H1 (cell line): ENCODE results near the gene WRAP53. TPM values are rescaled to one million over a fixed set of nuclear protein-coding genes. Genes with fewer than 3 reads are reported as not detected.

Experiments
- CTCF ChIA-PET: fragments of 300-600 bp; sonication (Branson Sonifier 250); formaldehyde crosslinking; loops from one replicate; lab custom pipeline; 2021; ENCODE audit not compliant: partially characterized antibody; lab: Charles Lee
- POLR2A ChIA-PET: fragments of 300-600 bp; sonication (Branson Sonifier 250); formaldehyde crosslinking; loops from one replicate; lab custom pipeline; 2021; ENCODE audit warnings: inconsistent platforms; ENCODE audit not compliant: partially characterized antibody; lab: Charles Lee
- DNase-seq, 2 experiments: peaks; one replicate each; pipeline versions ENCODE4 v3.0.0 to v3.0.0-alpha.2; 2010 to 2022; ENCODE audit warnings: low spot score in 2 of 2, low read depth in 1 of 2, mixed read lengths in 1 of 2
- FAIRE-seq: peaks from 2 replicates; lab custom pipeline; 2011; peaks lifted over from hg19 to GRCh38; lab: Jason Lieb, UNC
- H2AFZ ChIP-seq: 2 replicates; pipeline ENCODE4 v1.8.1; 2012; ENCODE audit warnings: low read length, inconsistent platforms
- H2AK5ac ChIP-seq: 2 replicates; pipeline ENCODE4 v1.6.1; 2013; ENCODE audit warnings: low read depth, low read length
- H2BK120ac ChIP-seq: replicated peaks from 2 replicates; pipeline ENCODE3; 2013; ENCODE audit warnings: low read depth, low read length, inconsistent platforms
- H2BK12ac ChIP-seq: 2 replicates; pipeline ENCODE4 v1.6.1; 2013; ENCODE audit warnings: low read depth, low read length
- H2BK15ac ChIP-seq: 2 replicates; pipeline ENCODE4 v1.6.1; 2013; ENCODE audit warnings: low read length
- H2BK20ac ChIP-seq: 2 replicates; pipeline ENCODE4 v1.6.1; 2013; ENCODE audit warnings: low read length
- H2BK5ac ChIP-seq: 2 replicates; pipeline ENCODE4 v1.6.1; 2013; ENCODE audit warnings: low read depth, low read length
- H3K14ac ChIP-seq: 2 replicates; pipeline ENCODE4 v1.6.1; 2013; ENCODE audit warnings: inconsistent platforms; ENCODE audit not compliant: insufficient read length
- H3K18ac ChIP-seq: 2 replicates; pipeline ENCODE4 v1.6.1; 2013; ENCODE audit warnings: low read length; ENCODE audit errors: extremely low read depth
- H3K23ac ChIP-seq: 2 replicates; pipeline ENCODE4 v1.6.1; 2013; ENCODE audit warnings: inconsistent platforms; ENCODE audit not compliant: insufficient read length
- H3K23me2 ChIP-seq: 2 replicates; pipeline ENCODE4 v1.6.1; 2013; ENCODE audit warnings: low read depth, low read length
- H3K27ac ChIP-seq: 2 replicates; pipeline ENCODE4 v1.6.1; 2011; ENCODE audit warnings: low read depth, low read length, inconsistent platforms
- H3K27me3 ChIP-seq, 4 experiments: replicated peaks in 1 of 4; 1 replicate in 1 of 4; 2 replicates in 3 of 4; pipeline versions ENCODE4 v1.6.1 to v1.8.1; 2011 to 2013; ENCODE audit warnings: low read length in 3 of 4, mild to moderate bottlenecking in 3 of 4, inconsistent platforms in 2 of 4, mixed read lengths in 2 of 4, moderate library complexity in 1 of 4; ENCODE audit not compliant: control insufficient read depth in 3 of 4, insufficient read depth in 3 of 4; ENCODE audit errors: extremely low read depth in 1 of 4
- H3K36me3 ChIP-seq, 4 experiments: 2 replicates each; pipeline versions ENCODE4 v1.6.1 to v1.8.1; 2011 to 2013; ENCODE audit warnings: mild to moderate bottlenecking in 4 of 4, low read length in 3 of 4, moderate library complexity in 2 of 4, control low read depth in 1 of 4, inconsistent platforms in 1 of 4; ENCODE audit not compliant: insufficient read depth in 4 of 4, control insufficient read depth in 2 of 4
- H3K4ac ChIP-seq: replicated peaks from 2 replicates; pipeline ENCODE3; 2013; ENCODE audit warnings: low read length, low read depth, mixed read lengths, inconsistent platforms; ENCODE audit not compliant: insufficient read length
- H3K4me1 ChIP-seq, 4 experiments: replicated peaks in 1 of 4; 1 replicate in 1 of 4; 2 replicates in 3 of 4; pipeline versions ENCODE4 v1.6.1 to v1.8.1; 2011 to 2013; ENCODE audit warnings: low read length in 3 of 4, inconsistent platforms in 2 of 4, mixed read lengths in 1 of 4; ENCODE audit not compliant: insufficient read depth in 4 of 4, control insufficient read depth in 3 of 4
- H3K4me2 ChIP-seq, 2 experiments: 2 replicates each; pipeline versions ENCODE4 v1.6.1 to v1.8.1; 2011 to 2013; ENCODE audit warnings: low read depth in 2 of 2, low read length in 2 of 2, control low read depth in 1 of 2, inconsistent platforms in 1 of 2, mild to moderate bottlenecking in 1 of 2; ENCODE audit not compliant: insufficient read depth in 1 of 2
- H3K4me3 ChIP-seq, 4 experiments: fragments of 200-600, 300-600 bp in 1 of 4; sonication (generic), shearing (Covaris generic), sonication (Bioruptor Twin) in 1 of 4; 2 replicates each; pipeline versions ENCODE4 v1.5.1 to v1.8.1; 2011 to 2016; ENCODE audit warnings: low read length in 4 of 4, low read depth in 3 of 4, control low read depth in 2 of 4, inconsistent platforms in 2 of 4, mild to moderate bottlenecking in 2 of 4, mixed read lengths in 1 of 4, moderate library complexity in 1 of 4; ENCODE audit not compliant: insufficient read depth in 2 of 4; ENCODE audit errors: extremely low read depth in 1 of 4
- H3K56ac ChIP-seq: replicated peaks from 2 replicates; pipeline ENCODE3; 2013; ENCODE audit warnings: low read depth, mild to moderate bottlenecking, mixed read lengths, low read length, inconsistent platforms; ENCODE audit not compliant: insufficient read length
- H3K79me1 ChIP-seq: 2 replicates; pipeline ENCODE4 v1.6.1; 2013; ENCODE audit warnings: low read depth, low read length, control low read depth
- H3K79me2 ChIP-seq, 2 experiments: 2 replicates each; pipeline versions ENCODE4 v1.6.1 to v1.8.1; 2012 to 2013; ENCODE audit warnings: low read length in 2 of 2, mild to moderate bottlenecking in 2 of 2, inconsistent platforms in 1 of 2; ENCODE audit not compliant: insufficient read depth in 2 of 2, control insufficient read depth in 1 of 2
- H3K9ac ChIP-seq, 4 experiments: replicated peaks in 1 of 4; 1 replicate in 1 of 4; 2 replicates in 3 of 4; pipeline versions ENCODE4 v1.6.1 to v1.8.1; 2011 to 2013; ENCODE audit warnings: low read depth in 3 of 4, low read length in 3 of 4, control low read depth in 2 of 4, mild to moderate bottlenecking in 2 of 4, moderate library complexity in 2 of 4, inconsistent platforms in 1 of 4; ENCODE audit errors: extremely low read depth in 1 of 4
- H3K9me3 ChIP-seq, 2 experiments: 2 replicates each; pipeline versions ENCODE4 v1.6.1 to v1.8.1; 2012 to 2013; ENCODE audit warnings: mild to moderate bottlenecking in 2 of 2, moderate library complexity in 2 of 2, control low read depth in 1 of 2, inconsistent platforms in 1 of 2, low read depth in 1 of 2, low read length in 1 of 2, mixed read lengths in 1 of 2; ENCODE audit not compliant: insufficient read depth in 2 of 2
- H4K20me1 ChIP-seq, 2 experiments: replicated peaks in 1 of 2; 2 replicates each; pipeline versions ENCODE3 to v1.8.1; 2011 to 2013; ENCODE audit warnings: inconsistent platforms in 2 of 2, low read length in 2 of 2, mild to moderate bottlenecking in 1 of 2; ENCODE audit not compliant: insufficient read depth in 2 of 2, control insufficient read depth in 1 of 2
- H4K5ac ChIP-seq: 2 replicates; pipeline ENCODE4 v1.6.1; 2013; ENCODE audit warnings: low read length, low read depth, mixed read lengths, inconsistent platforms; ENCODE audit not compliant: insufficient read length
- H4K8ac ChIP-seq: 2 replicates; pipeline ENCODE4 v1.8.0; 2013; ENCODE audit warnings: mild to moderate bottlenecking, moderate library complexity, low read length, inconsistent platforms; ENCODE audit not compliant: insufficient read depth; ENCODE audit errors: extremely low read depth
- H4K91ac ChIP-seq: replicated peaks from 2 replicates; pipeline ENCODE3; 2013; ENCODE audit warnings: low read length, mixed read lengths, inconsistent platforms; ENCODE audit not compliant: insufficient read length
- EP300 ChIP-seq, 2 experiments: IDR thresholded peaks; 1 replicate in 1 of 2; 2 replicates in 1 of 2; pipeline ENCODE4 v1.6.1; 2011 to 2012; ENCODE audit warnings: low read depth in 2 of 2, low read length in 2 of 2, mild to moderate bottlenecking in 2 of 2, borderline replicate concordance in 1 of 2, inconsistent platforms in 1 of 2, moderate library complexity in 1 of 2
- GTF2F1 ChIP-seq: IDR thresholded peaks from 2 replicates; pipeline ENCODE4 v1.6.1; 2012; ENCODE audit warnings: low read depth, low read length, improper control_type of control experiment, borderline replicate concordance
- JUND ChIP-seq: IDR thresholded peaks from 2 replicates; pipeline ENCODE4 v1.6.1; 2011; ENCODE audit warnings: mild to moderate bottlenecking, improper control_type of control experiment, low read length
- KDM1A ChIP-seq: fragments of 200-600, 300-600 bp; sonication (generic); IDR thresholded peaks from 2 replicates; pipeline ENCODE4 v1.7.1; 2016; ENCODE audit warnings: mild to moderate bottlenecking, low read length, borderline replicate concordance
- NANOG ChIP-seq: IDR thresholded peaks from 2 replicates; pipeline ENCODE4 v1.6.1; 2011; ENCODE audit warnings: low read length, low read depth, mild to moderate bottlenecking, inconsistent platforms; ENCODE audit not compliant: insufficient read depth, poor library complexity, severe bottlenecking
- NRF1 ChIP-seq: IDR thresholded peaks from 2 replicates; pipeline ENCODE4 v1.6.1; 2011; ENCODE audit warnings: mild to moderate bottlenecking, low read depth, low read length, improper control_type of control experiment
- POLR2AphosphoS5 ChIP-seq: IDR thresholded peaks from 2 replicates; pipeline ENCODE4 v1.6.1; 2011; ENCODE audit warnings: low read depth, low read length
- SP2 ChIP-seq: IDR thresholded peaks from 2 replicates; pipeline ENCODE4 v1.6.1; 2012; ENCODE audit warnings: mild to moderate bottlenecking, low read length, inconsistent platforms
- TAF1 ChIP-seq: IDR thresholded peaks from 2 replicates; pipeline ENCODE4 v1.6.1; 2011; ENCODE audit warnings: mild to moderate bottlenecking, low read depth, low read length
- WGBS, 2 experiments: shearing (Covaris generic) in 1 of 2; methylation state at CpG; one replicate each; pipeline versions ENCODE4 v1.1.6 to v1.1.7; 2013 to 2015; ENCODE audit warnings: low lambda C conversion rate in 2 of 2, mixed read lengths in 2 of 2, inconsistent platforms in 1 of 2, low coverage in 1 of 2, missing lambda C conversion rate in 1 of 2; ENCODE audit not compliant: insufficient replicate concordance in 2 of 2, insufficient coverage in 1 of 2, insufficient read length in 1 of 2; ENCODE audit errors: extremely low coverage in 1 of 2, missing lambda C conversion rate in 1 of 2; 5-methylcytosine and 5-hydroxymethylcytosine counted together
- polyA plus RNA-seq, 7 experiments: library from polyadenylated mRNA; depleted of rRNA in 3 of 7; stranded (reverse) in 5 of 7; unstranded in 2 of 7; fragments of >200 nt in 5 of 7; fragments of 200-250 nt in 2 of 7; gene quantifications; 1 replicate in 5 of 7; 2 replicates in 1 of 7; 4 replicates in 1 of 7; pipeline versions ENCODE4 v1.2.1 to v1.2.3, GENCODE V29; 2011 to 2013; ENCODE audit warnings: missing spikeins in 2 of 7, mixed read lengths in 2 of 7
- total RNA-seq: library from RNA; stranded (reverse); fragmentation: NEBNext Ultra II Directional; extraction: Animal tissue kit (Norgen Biotek cat#: 25700); gene quantifications from 2 replicates; pipeline ENCODE4 v1.2.1, GENCODE V29; 2021
- TF ChIP-seq, protein P1 (sequence below): IDR thresholded peaks from 2 replicates; pipeline ENCODE4 v1.6.1; 2012; ENCODE audit warnings: inconsistent platforms

The WRAP53 gene
- total and polyA plus RNA-seq, 2 of the 8 experiments (the other 6 are each of a cell fraction or from before 2014, with no cell fraction given): 29.2 to 30.1 TPM

- H3K9ac ChIP-seq: no peak overlapping the region
- no peak overlapping the region for H3K56ac ChIP-seq
Observed at GRCh38 chr17:7695586-7695985, 7.3 kb downstream of the WRAP53 start.

More at GRCh38 chr17:7695586-7695985, 7.3 kb downstream of the WRAP53 start:
- Histone ChIP-seq H4K20me1 (no peaks in the 10 kb centered on the region), H3K4me1 (no peaks in the 10 kb centered on the region), H3K23me2 (no peaks in the 10 kb centered on the region), H3K27ac (no peak overlapping the region), H3K9me3 (no peaks in the 10 kb centered on the region), H2AK5ac (no peak overlapping the region), H3K23ac (no peak overlapping the region), H2BK5ac (no peak overlapping the region), H2AFZ (no peak overlapping the region), H4K91ac (no peak overlapping the region), H2BK20ac (no peak overlapping the region), H3K4me2 (no peak overlapping the region), H3K14ac (no peak overlapping the region), H3K4ac (no peak overlapping the region), H3K4me3 (no peak overlapping the region), H3K27me3 (no peaks in the 10 kb centered on the region), H3K36me3 (peaks cover 2 to 5% (median 4%) of the 10 kb centered on the region in 4 experiments; a peak in 4 of 8 replicates), H4K8ac (no peak overlapping the region), H2BK15ac (no peak overlapping the region), H4K5ac (no peak overlapping the region), H3K18ac (no peak overlapping the region), H3K79me1 (no peaks in the 10 kb centered on the region), H2BK120ac (no peak overlapping the region), H2BK12ac (no peak overlapping the region), H3K79me2 (no peaks in the 10 kb centered on the region)
- no peak for TF ChIP-seq JUND
- no peak for TF ChIP-seq KDM1A
- TF ChIP-seq EP300 (IDR thresholded peaks at IDR 0.05; ENCODE audit: borderline replicate concordance in 1 of 2, low read depth in 2 of 2, low read length in 2 of 2): no peak
- no peak for TF ChIP-seq POLR2AphosphoS5
- TF ChIP-seq NANOG: no peak
- TF ChIP-seq, protein P1, sequence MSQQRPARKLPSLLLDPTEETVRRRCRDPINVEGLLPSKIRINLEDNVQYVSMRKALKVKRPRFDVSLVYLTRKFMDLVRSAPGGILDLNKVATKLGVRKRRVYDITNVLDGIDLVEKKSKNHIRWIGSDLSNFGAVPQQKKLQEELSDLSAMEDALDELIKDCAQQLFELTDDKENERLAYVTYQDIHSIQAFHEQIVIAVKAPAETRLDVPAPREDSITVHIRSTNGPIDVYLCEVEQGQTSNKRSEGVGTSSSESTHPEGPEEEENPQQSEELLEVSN: no peak
- TF ChIP-seq SP2: no peak
- no peak for TF ChIP-seq TAF1
- no peak for TF ChIP-seq NRF1
- no peak for TF ChIP-seq GTF2F1
- DNase-seq (no peak), FAIRE-seq (no peak)
- POLR2A ChIA-PET: interaction anchor here (0.9 to 58.0 kb wide), 2 partner anchors 8 to 55 kb away, joined by 5 to 2272 read pairs; partner anchors contain the start of genes ATP1B2, FXR2, SAT2 and SHBG
- CTCF ChIA-PET: interaction anchor here (1.3 kb wide), 1 partner anchor 63 kb away, joined by 3 read pairs; no protein-coding TSS in a partner anchor
- 88% methylated on average over 10 of the region's 10 CpGs; no CpG with 5 or more reads in 1 of the 2 experiments for WGBS, 2 experiments
